Loucy (cell line): ENCODE measurements around the gene ROBO1.

ENCODE experiments used
- EZH2phosphoT487 ChIP-seq: fragments of 200-600 bp; IDR thresholded peaks from 2 replicates; pipeline ENCODE4 v1.6.1; 2018; ENCODE audit warnings: antibody characterized with exemption, mild to moderate bottlenecking, moderate library complexity, borderline replicate concordance
- TF ChIP-seq, protein P1 (sequence below): fragments of 200-600 bp; sonication (generic); conservative IDR thresholded peaks from 2 replicates; pipeline ENCODE4 v1.5.1; 2014; ENCODE audit warnings: mild to moderate bottlenecking, antibody characterized with exemption, low read length

DNA sequence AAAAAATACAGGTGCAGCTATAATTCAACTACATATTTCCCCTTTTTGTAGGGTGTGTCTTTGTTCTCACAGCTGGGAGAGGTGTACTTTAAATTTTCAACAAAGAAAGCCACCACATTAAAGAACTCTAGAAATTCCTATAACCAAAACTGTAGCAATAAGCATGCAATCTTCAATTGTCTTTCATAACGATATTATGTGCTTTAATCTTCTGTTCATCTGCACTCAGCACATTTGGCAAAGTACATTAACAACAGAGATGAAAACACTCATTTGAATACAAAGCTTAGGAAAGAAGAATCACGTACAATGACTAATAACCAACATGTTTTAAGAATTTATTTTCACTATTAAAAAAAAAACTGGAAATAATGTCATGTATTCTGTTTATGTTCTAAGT, 1025.8 kb downstream of the ROBO1 start:
- TF ChIP-seq, protein P1, sequence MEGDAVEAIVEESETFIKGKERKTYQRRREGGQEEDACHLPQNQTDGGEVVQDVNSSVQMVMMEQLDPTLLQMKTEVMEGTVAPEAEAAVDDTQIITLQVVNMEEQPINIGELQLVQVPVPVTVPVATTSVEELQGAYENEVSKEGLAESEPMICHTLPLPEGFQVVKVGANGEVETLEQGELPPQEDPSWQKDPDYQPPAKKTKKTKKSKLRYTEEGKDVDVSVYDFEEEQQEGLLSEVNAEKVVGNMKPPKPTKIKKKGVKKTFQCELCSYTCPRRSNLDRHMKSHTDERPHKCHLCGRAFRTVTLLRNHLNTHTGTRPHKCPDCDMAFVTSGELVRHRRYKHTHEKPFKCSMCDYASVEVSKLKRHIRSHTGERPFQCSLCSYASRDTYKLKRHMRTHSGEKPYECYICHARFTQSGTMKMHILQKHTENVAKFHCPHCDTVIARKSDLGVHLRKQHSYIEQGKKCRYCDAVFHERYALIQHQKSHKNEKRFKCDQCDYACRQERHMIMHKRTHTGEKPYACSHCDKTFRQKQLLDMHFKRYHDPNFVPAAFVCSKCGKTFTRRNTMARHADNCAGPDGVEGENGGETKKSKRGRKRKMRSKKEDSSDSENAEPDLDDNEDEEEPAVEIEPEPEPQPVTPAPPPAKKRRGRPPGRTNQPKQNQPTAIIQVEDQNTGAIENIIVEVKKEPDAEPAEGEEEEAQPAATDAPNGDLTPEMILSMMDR = no peak
- no peak for TF ChIP-seq EZH2phosphoT487
